GM23338 (cell line): ENCODE data around the gene CCDC59.

Source experiments
- CTCF ChIP-seq, 2 experiments: fragments of 200-600 bp in 1 of 2; sonication (generic) in 1 of 2; conservative IDR thresholded peaks; 2 replicates each; pipeline versions ENCODE4 v1.5.1 to v1.6.1; 2016 to 2017; ENCODE audit warnings: antibody characterized with exemption in 2 of 2, low read depth in 2 of 2, mild to moderate bottlenecking in 2 of 2, moderate library complexity in 1 of 2
- EZH2 ChIP-seq: fragments of 200-600 bp; sonication (generic); IDR thresholded peaks from one replicate; pipeline ENCODE4 v1.8.0; 2017; ENCODE audit warnings: antibody characterized with exemption, mild to moderate bottlenecking, low read depth; ENCODE audit not compliant: unreplicated experiment
- EZH2phosphoT487 ChIP-seq: fragments of 200-600 bp; sonication (generic); IDR thresholded peaks from one replicate; pipeline ENCODE4 v1.8.1; 2018; ENCODE audit warnings: antibody characterized with exemption; ENCODE audit not compliant: unreplicated experiment
- JUNB ChIP-seq: IDR thresholded peaks from one replicate; pipeline ENCODE4 v1.6.1; 2016; ENCODE audit warnings: antibody characterized with exemption; ENCODE audit not compliant: unreplicated experiment
- POLR2AphosphoS5 ChIP-seq: IDR thresholded peaks from 2 replicates; pipeline ENCODE4 v1.6.1; 2016; ENCODE audit warnings: antibody characterized with exemption, low read depth
- TF ChIP-seq, protein P1 (sequence below): IDR thresholded peaks from one replicate; pipeline ENCODE4 v1.6.1; 2018; ENCODE audit warnings: antibody characterized with exemption; ENCODE audit not compliant: unreplicated experiment

- TF ChIP-seq CTCF (conservative IDR thresholded peaks at IDR 0.05; ENCODE audit: low read depth in 2 of 2) (no peak), EZH2 (no peak), JUNB (no peak), POLR2AphosphoS5 (no peak), EZH2phosphoT487 (no peak)
- TF ChIP-seq, protein P1, sequence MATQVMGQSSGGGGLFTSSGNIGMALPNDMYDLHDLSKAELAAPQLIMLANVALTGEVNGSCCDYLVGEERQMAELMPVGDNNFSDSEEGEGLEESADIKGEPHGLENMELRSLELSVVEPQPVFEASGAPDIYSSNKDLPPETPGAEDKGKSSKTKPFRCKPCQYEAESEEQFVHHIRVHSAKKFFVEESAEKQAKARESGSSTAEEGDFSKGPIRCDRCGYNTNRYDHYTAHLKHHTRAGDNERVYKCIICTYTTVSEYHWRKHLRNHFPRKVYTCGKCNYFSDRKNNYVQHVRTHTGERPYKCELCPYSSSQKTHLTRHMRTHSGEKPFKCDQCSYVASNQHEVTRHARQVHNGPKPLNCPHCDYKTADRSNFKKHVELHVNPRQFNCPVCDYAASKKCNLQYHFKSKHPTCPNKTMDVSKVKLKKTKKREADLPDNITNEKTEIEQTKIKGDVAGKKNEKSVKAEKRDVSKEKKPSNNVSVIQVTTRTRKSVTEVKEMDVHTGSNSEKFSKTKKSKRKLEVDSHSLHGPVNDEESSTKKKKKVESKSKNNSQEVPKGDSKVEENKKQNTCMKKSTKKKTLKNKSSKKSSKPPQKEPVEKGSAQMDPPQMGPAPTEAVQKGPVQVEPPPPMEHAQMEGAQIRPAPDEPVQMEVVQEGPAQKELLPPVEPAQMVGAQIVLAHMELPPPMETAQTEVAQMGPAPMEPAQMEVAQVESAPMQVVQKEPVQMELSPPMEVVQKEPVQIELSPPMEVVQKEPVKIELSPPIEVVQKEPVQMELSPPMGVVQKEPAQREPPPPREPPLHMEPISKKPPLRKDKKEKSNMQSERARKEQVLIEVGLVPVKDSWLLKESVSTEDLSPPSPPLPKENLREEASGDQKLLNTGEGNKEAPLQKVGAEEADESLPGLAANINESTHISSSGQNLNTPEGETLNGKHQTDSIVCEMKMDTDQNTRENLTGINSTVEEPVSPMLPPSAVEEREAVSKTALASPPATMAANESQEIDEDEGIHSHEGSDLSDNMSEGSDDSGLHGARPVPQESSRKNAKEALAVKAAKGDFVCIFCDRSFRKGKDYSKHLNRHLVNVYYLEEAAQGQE: no peak
These were observed 40.7 kb upstream of the CCDC59 start for GRCh38 chr12:82398879-82399278.
